Esophagus squamous epithelium (tissue), 4 donors: ENCODE data around the gene BABAM2.

Experiments used
- CTCF ChIP-seq, 6 experiments: fragments of 450-650 bp in 4 of 6; fragments of 200-600 bp in 2 of 6; sonication (generic) in 2 of 6; IDR thresholded peaks; one replicate each; pipeline ENCODE4 v1.5.1; 2016 to 2019; ENCODE audit warnings: antibody characterized with exemption in 6 of 6, mild to moderate bottlenecking in 4 of 6, moderate library complexity in 4 of 6
- POLR2A ChIP-seq, 4 donors: fragments of 450-650 bp; IDR thresholded peaks; one replicate each; pipeline ENCODE4 v1.6.1; 2017; ENCODE audit warnings: antibody characterized with exemption in 4 of 4, mild to moderate bottlenecking in 4 of 4, moderate library complexity in 3 of 4

GRCh38 chr2:27857417-27858172, 32.9 kb upstream of the BABAM2 start:
- TF ChIP-seq CTCF (IDR thresholded peaks at IDR 0.05) (no peak), POLR2A (IDR thresholded peaks at IDR 0.05) (no peak)
